Measurements from ENCODE around the gene LY6G6C.

GRCh38 chr6:31720196-31720770, 1.3 kb downstream of the LY6G6C start:
- no peak for TF ChIP-seq CTCF (conservative IDR thresholded peaks at IDR 0.05)
- no peak for TF ChIP-seq ZFX (IDR thresholded peaks at IDR 0.05)

Measured in C4-2B (cell line).